PFSK-1 (cell line): ENCODE results near the gene PDE2A.

Experiments
- FOXP2 ChIP-seq: optimal IDR thresholded peaks from 2 replicates; pipeline ENCODE3; 2011; ENCODE audit warnings: borderline replicate concordance, control low read depth, inconsistent platforms; ENCODE audit not compliant: insufficient read depth; ENCODE audit errors: extremely low read length, extremely low read depth
- POLR2AphosphoS5 ChIP-seq: IDR thresholded peaks from 2 replicates; pipeline ENCODE4 v1.6.1; 2012; ENCODE audit warnings: low read depth, mild to moderate bottlenecking, control low read depth, low read length, moderate library complexity

DNA sequence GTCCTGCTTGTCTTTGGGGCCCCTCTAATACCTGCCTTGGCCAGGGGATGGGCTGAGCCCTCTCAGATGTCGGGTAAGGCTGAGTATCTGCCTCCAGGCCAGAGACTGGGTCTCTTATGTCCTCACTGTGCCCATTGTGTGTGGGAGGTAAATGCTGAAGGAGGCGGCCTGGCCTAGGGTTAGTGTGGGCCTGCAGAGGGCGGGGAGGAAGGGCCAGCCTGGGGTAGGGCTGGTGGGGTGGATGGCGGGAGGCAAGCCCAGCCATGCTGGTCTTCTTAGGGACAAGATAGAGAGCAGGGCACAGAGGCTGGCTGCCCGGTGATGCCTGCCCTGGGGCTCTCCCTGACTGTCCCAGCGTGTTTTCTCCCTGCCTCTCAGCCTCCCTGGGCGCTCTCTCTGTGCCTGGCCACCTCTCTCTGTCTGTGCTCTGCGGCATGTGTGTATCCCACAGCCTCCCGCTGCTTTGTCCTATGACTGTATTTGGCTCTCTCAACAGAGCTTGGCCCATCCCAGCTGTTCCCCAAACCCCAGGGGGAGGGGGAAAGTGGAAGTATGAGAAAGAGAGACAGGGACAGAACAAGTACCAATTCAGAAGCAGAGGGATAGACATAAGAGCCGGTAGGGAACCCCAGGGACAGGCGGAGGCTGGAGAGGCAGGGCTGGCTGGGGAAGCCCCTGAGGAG lies 57.0 kb downstream of the PDE2A start:
- TF ChIP-seq POLR2AphosphoS5 = no peak
- TF ChIP-seq FOXP2 = no peak
